HG03442 (cell line): ENCODE results near the gene CHMP4B.

ENCODE experiments used
- ATAC-seq: cut with Tn5 transposase; IDR thresholded peaks from one replicate; pipeline ENCODE4 v1.9.1; 2021; ENCODE audit warnings: mild to moderate bottlenecking, moderate library complexity; ENCODE audit not compliant: unreplicated experiment

The CHMP4B gene, protein sequence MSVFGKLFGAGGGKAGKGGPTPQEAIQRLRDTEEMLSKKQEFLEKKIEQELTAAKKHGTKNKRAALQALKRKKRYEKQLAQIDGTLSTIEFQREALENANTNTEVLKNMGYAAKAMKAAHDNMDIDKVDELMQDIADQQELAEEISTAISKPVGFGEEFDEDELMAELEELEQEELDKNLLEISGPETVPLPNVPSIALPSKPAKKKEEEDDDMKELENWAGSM

DNA sequence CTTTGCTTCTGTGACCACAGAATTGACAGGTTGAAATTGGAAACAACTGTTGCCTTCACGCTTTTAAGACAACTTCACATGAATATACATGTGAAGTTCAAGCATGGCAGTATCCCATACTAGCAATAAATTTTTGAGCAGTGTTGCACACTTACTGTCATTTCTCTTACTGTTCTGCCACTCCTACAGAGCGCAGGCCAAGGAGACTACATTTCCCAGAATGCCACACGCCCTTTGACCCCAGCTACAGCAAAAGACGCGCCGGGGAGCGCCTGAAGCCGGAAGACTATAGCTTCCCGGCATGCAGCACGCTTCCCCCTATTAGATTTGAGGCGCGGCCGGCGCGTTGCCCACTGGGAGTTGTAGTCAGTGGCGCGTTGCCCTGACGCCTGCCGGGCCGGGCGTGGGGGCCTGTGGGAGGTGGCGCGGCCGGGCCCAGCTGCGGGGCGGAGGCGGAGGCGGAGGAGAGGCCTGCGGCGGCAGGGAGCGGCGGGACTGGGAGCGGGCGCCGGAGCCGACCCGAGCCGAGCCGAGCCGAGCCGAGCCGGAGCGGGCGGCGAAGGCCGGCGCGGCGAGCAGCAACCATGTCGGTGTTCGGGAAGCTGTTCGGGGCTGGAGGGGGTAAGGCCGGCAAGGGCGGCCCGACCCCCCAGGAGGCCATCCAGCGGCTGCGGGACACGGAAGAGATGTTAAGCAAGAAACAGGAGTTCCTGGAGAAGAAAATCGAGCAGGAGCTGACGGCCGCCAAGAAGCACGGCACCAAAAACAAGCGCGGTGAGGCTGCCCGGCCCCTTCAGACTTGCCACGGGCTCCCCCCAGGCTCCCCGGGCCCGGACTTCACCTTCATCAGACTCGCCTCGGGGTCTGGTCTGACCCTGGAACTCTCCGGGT lies at the start of gene CHMP4B:
Gene CHMP4B (plus strand): TSS at position 464 of the 891 bp plus-strand sequence. CDS start 121 bp downstream, at position 585.
- peak; percentile 95 for ATAC-seq

- ATAC-seq, result no peak
Measured at GRCh38 chr20:33761698-33762250, 49.4 kb upstream of the CHMP4B start.

- ATAC-seq, result no peak
Measured at GRCh38 chr20:33765099-33765498, 46.0 kb upstream of the CHMP4B start.

GRCh38 chr20:33765592-33765991 lies 45.6 kb upstream of the CHMP4B start:
- ATAC-seq, result no peak

DNA sequence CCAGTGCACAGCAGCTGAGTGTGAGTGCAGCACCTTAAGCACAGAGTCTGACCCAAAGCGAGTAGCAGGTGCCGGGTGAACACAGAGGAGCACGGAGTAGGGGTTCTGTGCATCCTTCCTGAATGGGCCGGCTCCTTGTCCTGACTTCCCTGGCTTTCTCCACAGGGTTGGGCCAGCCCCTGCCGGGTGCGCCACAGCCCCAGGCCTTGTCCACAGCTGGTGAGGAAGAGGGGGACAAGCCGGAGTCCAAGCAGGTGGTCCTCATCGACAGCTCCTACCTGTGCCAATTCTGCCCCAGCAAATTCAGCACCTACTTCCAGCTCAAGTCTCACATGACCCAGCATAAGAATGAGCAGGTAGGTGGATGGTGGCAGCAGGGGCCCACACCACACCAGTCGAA lies 44.5 kb upstream of the CHMP4B start:
- ATAC-seq, result no peak

- no peak for ATAC-seq
Measured at GRCh38 chr20:33767777-33768138, 43.4 kb upstream of the CHMP4B start.

- no peak for ATAC-seq
Measured at GRCh38 chr20:33769043-33769442, 42.1 kb upstream of the CHMP4B start.

DNA sequence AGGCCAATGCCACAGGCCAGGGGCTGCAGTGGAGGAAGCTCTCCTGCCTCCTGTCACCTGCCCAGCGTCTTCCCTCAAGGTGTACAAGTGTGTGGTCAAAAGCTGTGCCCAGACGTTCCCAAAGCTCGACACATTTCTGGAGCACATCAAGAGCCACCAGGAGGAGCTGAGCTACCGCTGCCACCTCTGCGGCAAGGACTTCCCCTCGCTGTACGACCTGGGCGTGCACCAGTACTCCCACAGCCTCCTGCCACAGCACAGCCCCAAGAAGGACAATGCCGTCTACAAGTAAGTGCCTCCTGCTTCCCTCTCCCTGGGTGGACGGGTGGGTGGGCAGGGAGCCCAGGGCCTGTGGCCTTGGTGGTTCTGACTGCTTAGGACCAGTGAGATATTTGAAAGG lies 41.1 kb upstream of the CHMP4B start:
- ATAC-seq, result no peak

DNA sequence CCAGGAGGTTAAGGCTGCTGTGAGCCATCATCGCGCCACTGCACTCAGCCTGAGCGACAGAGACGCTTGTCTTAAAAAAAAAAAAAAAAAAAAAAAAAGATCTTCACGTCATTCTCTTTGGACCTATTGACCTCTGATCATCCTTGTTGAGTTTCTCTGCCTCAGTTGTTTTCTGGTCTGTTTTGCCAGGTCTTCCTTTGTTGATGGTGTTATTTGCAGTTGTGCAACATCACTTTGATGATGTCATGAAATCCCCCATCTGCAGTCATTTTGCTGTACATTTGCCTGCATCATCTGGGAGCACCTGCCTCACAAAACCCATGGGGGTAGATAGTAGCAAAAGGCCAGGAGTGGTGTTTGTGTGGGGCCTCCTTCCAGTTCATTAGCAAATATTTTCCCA lies 39.2 kb upstream of the CHMP4B start:
- ATAC-seq, result no peak

- ATAC-seq, result no peak
Measured at GRCh38 chr20:33772439-33772838, 38.7 kb upstream of the CHMP4B start.

GRCh38 chr20:33773412-33774089 lies 37.6 kb upstream of the CHMP4B start:
- ATAC-seq, result peak; percentile 57

GRCh38 chr20:33777816-33778215 lies 33.3 kb upstream of the CHMP4B start:
- ATAC-seq, result no peak

GRCh38 chr20:33781133-33781532 lies 30.0 kb upstream of the CHMP4B start:
- ATAC-seq, result no peak

- ATAC-seq, result no peak
Measured at GRCh38 chr20:33781945-33782344, 29.2 kb upstream of the CHMP4B start.

DNA sequence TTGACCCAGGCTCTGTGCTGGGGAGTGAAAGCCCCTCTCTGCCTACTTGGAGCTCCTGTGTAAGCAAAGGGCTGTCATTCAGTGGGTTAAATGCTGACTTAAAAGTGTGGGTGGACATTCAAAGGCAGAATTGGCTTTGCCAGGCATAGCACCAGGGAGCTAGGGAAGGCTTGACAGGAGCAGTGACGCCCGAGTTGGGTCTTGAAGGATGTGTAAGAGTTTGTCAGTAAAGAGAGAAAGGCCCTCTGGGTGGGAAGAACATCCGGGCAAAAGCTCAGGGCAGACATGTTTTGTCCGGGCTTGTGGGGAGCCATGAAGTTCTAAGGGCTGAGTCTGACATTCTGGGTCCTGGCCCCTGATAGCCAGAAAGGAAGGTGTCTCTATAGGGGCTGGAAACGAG lies 27.9 kb upstream of the CHMP4B start:
- ATAC-seq, result no peak

DNA sequence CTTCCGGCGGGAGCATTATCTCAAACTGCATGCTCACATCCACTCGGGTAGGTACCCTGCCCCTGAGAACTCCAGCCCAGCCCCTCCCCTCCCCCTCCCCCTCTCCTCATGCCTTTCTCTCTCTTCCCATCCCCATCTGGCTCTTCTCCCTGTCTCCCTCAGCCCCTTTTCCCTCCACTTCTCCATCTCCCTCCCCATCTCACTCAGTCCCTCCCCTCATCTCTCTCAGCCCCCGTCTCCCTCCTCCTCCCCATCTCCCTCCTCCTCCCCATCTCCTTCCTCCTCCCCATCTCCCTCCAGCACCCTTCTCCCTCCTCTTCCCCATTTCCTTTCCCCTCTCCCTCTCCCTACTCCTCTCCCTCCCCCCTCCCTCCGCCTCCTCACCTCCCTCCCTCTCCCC lies 27.3 kb upstream of the CHMP4B start:
- no peak for ATAC-seq

DNA sequence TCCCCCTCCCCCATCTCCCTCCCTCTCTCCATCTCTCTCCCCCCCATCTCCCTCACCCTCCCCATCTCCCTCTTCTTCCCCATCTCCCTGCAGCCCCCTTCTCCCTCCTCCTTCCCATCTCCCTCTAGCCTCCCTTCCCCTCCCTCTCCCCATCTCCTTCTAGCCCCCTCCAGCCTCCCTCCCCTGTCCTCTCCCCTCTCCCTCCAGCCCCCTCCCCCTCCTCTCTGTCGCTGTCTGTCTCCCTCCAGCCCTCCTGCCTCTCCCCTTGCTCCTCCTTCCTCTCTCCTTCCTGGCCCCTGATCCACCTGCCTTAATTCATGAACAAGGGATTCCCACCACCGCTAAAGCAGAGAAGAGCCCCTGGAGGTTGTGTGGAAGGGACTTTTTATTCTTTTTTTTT lies 26.9 kb upstream of the CHMP4B start:
- ATAC-seq, result no peak

DNA sequence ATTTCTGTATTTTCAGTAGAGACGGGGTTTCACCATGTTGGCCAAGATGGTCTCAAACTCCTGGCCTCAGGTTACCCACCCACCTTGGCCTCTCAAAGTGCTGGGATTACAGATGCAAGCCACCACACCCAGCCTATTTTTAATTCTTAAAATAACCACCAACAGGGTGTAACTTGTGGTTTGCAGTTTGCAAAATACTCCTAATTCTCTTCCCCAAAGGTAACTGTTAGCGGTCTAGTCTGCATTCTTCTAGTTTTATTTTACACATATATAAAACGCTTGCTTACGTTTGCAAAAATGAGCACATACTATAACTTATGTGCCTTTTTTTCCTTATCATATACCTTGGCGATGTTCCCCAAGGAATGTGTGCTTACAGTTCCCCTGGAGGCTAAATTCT lies 25.6 kb upstream of the CHMP4B start:
- ATAC-seq, result no peak

DNA sequence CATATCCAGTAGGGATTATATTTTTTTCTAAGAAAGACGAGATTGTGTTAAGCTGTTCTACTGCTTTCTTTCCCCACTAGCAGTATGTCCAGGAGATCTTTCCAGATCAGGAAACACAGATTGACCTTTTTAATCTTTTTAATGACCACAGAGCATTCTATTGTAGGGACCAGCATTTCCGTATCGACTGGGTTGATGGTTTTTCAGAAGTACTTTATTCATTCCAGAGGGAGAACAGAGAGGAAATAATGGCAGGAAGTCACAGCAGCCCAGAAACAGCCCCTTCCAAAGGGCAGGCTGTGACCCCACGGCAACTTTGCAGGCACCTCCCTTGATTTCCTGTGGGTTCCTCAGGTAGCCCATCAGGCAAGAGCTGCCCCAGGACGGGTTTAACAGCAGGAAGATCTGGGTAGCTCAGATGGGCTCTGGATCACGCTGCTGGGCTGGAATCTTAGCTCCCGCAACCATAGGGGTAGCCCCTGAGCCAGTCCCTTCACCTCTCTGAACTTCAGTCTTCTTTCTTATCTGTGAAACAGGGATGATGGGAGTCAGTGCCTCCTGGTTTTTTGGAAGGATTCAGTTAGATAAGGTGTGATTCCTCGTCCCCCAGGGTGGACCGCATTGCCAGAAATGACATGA lies 23.8 kb upstream of the CHMP4B start:
- no peak for ATAC-seq

GRCh38 chr20:33788351-33789049 lies 22.6 kb upstream of the CHMP4B start:
- no peak for ATAC-seq
